ENCODE data around the gene SARM1.

SARM1 gene

GRCh38 chr17:28345419-28346198 is 25.9 kb upstream of the SARM1 start (continued):
- TF ChIP-seq ARNTL (CRISPR knock-in tag; IDR thresholded peaks at IDR 0.05; ENCODE audit: borderline replicate concordance, low read depth): no peak
- TF ChIP-seq ISL1 (CRISPR knock-in tag; IDR thresholded peaks at IDR 0.05): no peak
- TF ChIP-seq CSDC2 (CRISPR knock-in tag; IDR thresholded peaks at IDR 0.05): no peak
- TF ChIP-seq ZNF8 (CRISPR knock-in tag; IDR thresholded peaks at IDR 0.05): no peak
- TF ChIP-seq, protein P1, sequence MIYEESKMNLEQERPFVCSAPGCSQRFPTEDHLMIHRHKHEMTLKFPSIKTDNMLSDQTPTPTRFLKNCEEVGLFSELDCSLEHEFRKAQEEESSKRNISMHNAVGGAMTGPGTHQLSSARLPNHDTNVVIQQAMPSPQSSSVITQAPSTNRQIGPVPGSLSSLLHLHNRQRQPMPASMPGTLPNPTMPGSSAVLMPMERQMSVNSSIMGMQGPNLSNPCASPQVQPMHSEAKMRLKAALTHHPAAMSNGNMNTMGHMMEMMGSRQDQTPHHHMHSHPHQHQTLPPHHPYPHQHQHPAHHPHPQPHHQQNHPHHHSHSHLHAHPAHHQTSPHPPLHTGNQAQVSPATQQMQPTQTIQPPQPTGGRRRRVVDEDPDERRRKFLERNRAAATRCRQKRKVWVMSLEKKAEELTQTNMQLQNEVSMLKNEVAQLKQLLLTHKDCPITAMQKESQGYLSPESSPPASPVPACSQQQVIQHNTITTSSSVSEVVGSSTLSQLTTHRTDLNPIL (CRISPR knock-in tag; IDR thresholded peaks at IDR 0.05; ENCODE audit: low read depth): no peak
- no peak for TF ChIP-seq ZNF565 (CRISPR knock-in tag; conservative IDR thresholded peaks at IDR 0.05; ENCODE audit: low read depth)
- TF ChIP-seq PATZ1 (CRISPR knock-in tag; IDR thresholded peaks at IDR 0.05; ENCODE audit: borderline replicate concordance): no peak

DNA sequence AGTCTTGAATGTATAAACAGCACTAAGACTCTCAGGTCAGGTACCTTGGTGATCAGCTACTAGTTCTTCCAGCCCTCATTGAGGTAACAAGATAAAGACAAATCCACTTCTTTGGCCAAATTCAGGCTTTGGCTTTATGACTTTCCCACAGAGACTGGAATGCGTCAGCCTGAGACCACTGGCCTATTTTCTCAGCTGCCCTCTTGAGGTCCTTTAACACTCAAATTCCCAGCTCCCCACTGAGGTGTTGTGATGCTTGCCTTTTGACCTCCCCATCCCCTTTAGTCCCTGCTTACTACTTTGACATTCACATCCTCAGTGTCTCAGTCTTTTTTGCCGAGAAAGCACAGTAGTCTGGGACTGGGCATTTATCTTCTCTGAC is 25.3 kb upstream of the SARM1 start:
- no peak for ATAC-seq
- TF ChIP-seq, protein P2, sequence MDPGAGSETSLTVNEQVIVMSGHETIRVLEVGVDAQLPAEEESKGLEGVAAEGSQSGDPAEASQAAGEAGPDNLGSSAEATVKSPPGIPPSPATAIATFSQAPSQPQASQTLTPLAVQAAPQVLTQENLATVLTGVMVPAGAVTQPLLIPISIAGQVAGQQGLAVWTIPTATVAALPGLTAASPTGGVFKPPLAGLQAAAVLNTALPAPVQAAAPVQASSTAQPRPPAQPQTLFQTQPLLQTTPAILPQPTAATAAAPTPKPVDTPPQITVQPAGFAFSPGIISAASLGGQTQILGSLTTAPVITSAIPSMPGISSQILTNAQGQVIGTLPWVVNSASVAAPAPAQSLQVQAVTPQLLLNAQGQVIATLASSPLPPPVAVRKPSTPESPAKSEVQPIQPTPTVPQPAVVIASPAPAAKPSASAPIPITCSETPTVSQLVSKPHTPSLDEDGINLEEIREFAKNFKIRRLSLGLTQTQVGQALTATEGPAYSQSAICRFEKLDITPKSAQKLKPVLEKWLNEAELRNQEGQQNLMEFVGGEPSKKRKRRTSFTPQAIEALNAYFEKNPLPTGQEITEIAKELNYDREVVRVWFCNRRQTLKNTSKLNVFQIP (CRISPR knock-in tag; IDR thresholded peaks at IDR 0.05; ENCODE audit: borderline replicate concordance, low read depth): no peak
- TF ChIP-seq SNAI2 (CRISPR knock-in tag; IDR thresholded peaks at IDR 0.05) (no peak), ZFP30 (CRISPR knock-in tag; IDR thresholded peaks at IDR 0.05) (no peak), ZFP3 (CRISPR knock-in tag; IDR thresholded peaks at IDR 0.05) (no peak), BACH2 (CRISPR knock-in tag; IDR thresholded peaks at IDR 0.05; ENCODE audit: borderline replicate concordance) (no peak), GLIS3 (CRISPR knock-in tag; IDR thresholded peaks at IDR 0.05) (no peak), PATZ1 (CRISPR knock-in tag; IDR thresholded peaks at IDR 0.05; ENCODE audit: borderline replicate concordance) (no peak), ZNF565 (CRISPR knock-in tag; conservative IDR thresholded peaks at IDR 0.05; ENCODE audit: low read depth) (no peak), ARNTL (CRISPR knock-in tag; IDR thresholded peaks at IDR 0.05; ENCODE audit: borderline replicate concordance, low read depth) (no peak), ISL1 (CRISPR knock-in tag; IDR thresholded peaks at IDR 0.05) (no peak), TCF4 (CRISPR knock-in tag; IDR thresholded peaks at IDR 0.05; ENCODE audit: borderline replicate concordance) (no peak), ZNF8 (CRISPR knock-in tag; IDR thresholded peaks at IDR 0.05) (no peak), ZNF70 (CRISPR knock-in tag; IDR thresholded peaks at IDR 0.05) (no peak), RARB (CRISPR knock-in tag; IDR thresholded peaks at IDR 0.05) (no peak), ESRRG (CRISPR knock-in tag; IDR thresholded peaks at IDR 0.05) (no peak), CSDC2 (CRISPR knock-in tag; IDR thresholded peaks at IDR 0.05) (no peak), TOX (CRISPR knock-in tag; IDR thresholded peaks at IDR 0.05; ENCODE audit: borderline replicate concordance) (no peak), OSR1 (CRISPR knock-in tag; IDR thresholded peaks at IDR 0.05) (no peak)
- TF ChIP-seq, protein P3, sequence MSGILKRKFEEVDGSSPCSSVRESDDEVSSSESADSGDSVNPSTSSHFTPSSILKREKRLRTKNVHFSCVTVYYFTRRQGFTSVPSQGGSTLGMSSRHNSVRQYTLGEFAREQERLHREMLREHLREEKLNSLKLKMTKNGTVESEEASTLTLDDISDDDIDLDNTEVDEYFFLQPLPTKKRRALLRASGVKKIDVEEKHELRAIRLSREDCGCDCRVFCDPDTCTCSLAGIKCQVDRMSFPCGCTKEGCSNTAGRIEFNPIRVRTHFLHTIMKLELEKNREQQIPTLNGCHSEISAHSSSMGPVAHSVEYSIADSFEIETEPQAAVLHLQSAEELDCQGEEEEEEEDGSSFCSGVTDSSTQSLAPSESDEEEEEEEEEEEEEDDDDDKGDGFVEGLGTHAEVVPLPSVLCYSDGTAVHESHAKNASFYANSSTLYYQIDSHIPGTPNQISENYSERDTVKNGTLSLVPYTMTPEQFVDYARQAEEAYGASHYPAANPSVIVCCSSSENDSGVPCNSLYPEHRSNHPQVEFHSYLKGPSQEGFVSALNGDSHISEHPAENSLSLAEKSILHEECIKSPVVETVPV (CRISPR knock-in tag; IDR thresholded peaks at IDR 0.05): no peak
- TF ChIP-seq, protein P1 (CRISPR knock-in tag; IDR thresholded peaks at IDR 0.05; ENCODE audit: low read depth): no peak

Data from SK-N-SH treated with all-trans-retinoic acid at 6 μM for 48 hours (cell line).